Measurements from ENCODE around the gene TTC28.

TTC28 gene

GRCh38 chr22:27972732-27973698, 706.6 kb downstream of the TTC28 start:
- TF ChIP-seq, protein P1, sequence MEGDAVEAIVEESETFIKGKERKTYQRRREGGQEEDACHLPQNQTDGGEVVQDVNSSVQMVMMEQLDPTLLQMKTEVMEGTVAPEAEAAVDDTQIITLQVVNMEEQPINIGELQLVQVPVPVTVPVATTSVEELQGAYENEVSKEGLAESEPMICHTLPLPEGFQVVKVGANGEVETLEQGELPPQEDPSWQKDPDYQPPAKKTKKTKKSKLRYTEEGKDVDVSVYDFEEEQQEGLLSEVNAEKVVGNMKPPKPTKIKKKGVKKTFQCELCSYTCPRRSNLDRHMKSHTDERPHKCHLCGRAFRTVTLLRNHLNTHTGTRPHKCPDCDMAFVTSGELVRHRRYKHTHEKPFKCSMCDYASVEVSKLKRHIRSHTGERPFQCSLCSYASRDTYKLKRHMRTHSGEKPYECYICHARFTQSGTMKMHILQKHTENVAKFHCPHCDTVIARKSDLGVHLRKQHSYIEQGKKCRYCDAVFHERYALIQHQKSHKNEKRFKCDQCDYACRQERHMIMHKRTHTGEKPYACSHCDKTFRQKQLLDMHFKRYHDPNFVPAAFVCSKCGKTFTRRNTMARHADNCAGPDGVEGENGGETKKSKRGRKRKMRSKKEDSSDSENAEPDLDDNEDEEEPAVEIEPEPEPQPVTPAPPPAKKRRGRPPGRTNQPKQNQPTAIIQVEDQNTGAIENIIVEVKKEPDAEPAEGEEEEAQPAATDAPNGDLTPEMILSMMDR (IDR thresholded peaks at IDR 0.05; ENCODE audit: low read depth, low read length, missing control alignments), result no peak
- no peak for DNase-seq (ENCODE audit: low read depth)
- no peak overlapping the region for H3K4me3 ChIP-seq (ENCODE audit: low read depth, low read length)

- DNase-seq (ENCODE audit: low read depth), result no peak
- no peak overlapping the region for H3K4me3 ChIP-seq (ENCODE audit: low read depth, low read length)
- TF ChIP-seq, protein P1 (IDR thresholded peaks at IDR 0.05; ENCODE audit: low read depth, low read length, missing control alignments), result no peak
These were observed 707.7 kb downstream of the TTC28 start for GRCh38 chr22:27971926-27972325.

GRCh38 chr22:27970596-27971220, 708.9 kb downstream of the TTC28 start:
- TF ChIP-seq, protein P1 (IDR thresholded peaks at IDR 0.05; ENCODE audit: low read depth, low read length, missing control alignments), result no peak
- no peak overlapping the region for H3K4me3 ChIP-seq (ENCODE audit: low read depth, low read length)
- no peak for DNase-seq (ENCODE audit: low read depth)

DNA sequence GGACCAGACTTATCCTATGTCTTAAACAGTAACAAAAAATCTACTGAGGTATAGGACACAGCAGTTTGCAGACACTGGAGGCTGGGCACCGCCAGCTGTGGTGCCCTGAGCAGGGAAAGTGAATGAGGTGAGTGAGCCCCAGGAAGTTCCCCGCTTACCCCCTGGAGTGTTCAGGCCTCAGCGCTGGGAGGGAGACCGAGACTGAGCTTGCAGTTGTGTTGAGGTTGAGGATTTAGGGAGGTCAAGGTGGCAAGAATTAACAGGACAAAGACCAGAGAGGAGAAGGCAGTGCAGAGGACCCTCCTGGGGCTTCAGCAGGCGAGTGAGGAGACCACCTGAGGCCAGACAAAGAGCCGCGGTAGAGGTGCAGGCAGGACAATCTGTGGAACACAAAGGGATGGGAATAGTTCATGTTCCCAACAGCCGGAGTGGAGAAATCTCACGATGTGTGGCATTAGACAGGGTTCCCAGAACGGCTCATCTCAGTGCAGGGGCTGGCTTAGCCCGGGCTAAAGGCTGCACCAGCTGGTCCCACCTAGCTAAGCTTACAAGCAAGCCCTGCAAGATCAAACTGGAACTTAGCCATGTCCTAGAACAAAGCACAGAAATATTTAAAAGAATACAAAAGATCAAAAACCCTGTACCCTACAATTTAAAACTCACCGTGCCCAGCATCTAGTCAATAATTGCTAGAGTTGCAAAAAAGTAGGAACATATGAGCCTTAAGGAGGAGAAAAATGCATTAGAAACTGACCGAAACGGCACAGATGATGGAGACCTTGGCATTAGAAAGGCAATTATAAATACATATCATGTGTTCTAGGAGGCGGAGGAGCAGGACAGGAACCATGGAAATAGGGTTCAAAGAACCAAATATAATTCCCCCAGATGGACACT, 713.2 kb downstream of the TTC28 start:
- TF ChIP-seq, protein P1 (IDR thresholded peaks at IDR 0.05; ENCODE audit: low read depth, low read length, missing control alignments), result no peak
- no peak overlapping the region for H3K4me3 ChIP-seq (ENCODE audit: low read depth, low read length)
- no peak for DNase-seq (ENCODE audit: low read depth)

DNA sequence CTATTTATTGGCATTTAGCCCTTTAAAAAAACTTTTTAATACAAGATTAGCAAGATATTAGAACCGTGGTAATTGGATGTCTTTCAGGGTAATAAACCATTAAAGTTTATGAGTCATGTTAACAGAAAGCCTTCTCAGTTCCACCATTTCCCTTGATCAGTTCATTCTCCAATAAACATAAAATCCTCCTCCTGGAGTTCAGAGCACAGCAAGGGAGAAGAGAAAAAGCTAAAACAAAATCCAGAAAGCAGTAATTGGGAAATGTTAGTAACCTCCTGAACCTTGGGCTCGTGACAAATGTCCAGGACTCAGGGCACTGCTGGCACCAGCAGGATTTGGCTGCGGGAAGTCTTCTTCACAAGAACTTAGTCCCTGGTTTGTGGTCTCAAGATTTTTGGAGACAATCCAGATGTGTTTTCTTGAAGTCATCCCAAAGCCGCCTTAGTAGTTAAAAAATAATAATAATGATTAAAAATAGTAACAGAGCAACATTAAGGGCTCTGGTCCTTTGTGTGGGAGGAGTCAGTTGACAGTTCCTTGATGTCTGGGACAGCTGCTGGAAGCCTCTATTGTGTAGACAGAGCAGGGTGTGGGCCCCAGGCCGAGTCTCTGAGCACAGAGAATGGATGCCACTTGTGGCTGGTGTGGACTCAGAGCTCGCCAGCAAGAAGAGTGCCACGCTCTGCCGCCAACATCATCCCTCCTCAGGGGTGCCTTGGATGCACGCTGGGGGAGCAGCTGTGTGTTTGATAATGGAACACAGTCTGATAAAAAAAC, 717.2 kb downstream of the TTC28 start:
- TF ChIP-seq, protein P1 (IDR thresholded peaks at IDR 0.05; ENCODE audit: low read depth, low read length, missing control alignments), result no peak
- H3K4me3 ChIP-seq (ENCODE audit: low read depth, low read length), result no peak overlapping the region
- no peak for DNase-seq (ENCODE audit: low read depth)

GRCh38 chr22:27961680-27962079, 718.0 kb downstream of the TTC28 start:
- TF ChIP-seq, protein P1 (IDR thresholded peaks at IDR 0.05; ENCODE audit: low read depth, low read length, missing control alignments), result no peak
- H3K4me3 ChIP-seq (ENCODE audit: low read depth, low read length), result no peak overlapping the region
- no peak for DNase-seq (ENCODE audit: low read depth)
